Stimulated activated CD4-positive, alpha-beta T cell treated with anti-CD3 and anti-CD28 coated beads, TNF-alpha, amount 100 ng/mL, for 48 hours (primary cell): ENCODE measurements around the gene SNRPD2.
"Not testable (repeated sequence)": the region's sequence is repeated elsewhere in the genome, so short reads cannot be mapped to it uniquely, and the experiment has no call there.

Experiments used
- DNase-seq, 3 donors: peaks; one replicate each; pipeline ENCODE4 v3.0.0-alpha.2; 2020; ENCODE audit warnings: low read depth in 3 of 3

Gene SNRPD2

GRCh38 chr19:45691516-45692186 lies at the start of gene SNRPD2:
SNRPD2 (minus strand) TSS chr19:45691953; CDS start chr19:45691888, 65 bp downstream.
- peak; percentile 83 to 91 (median 86) for DNase-seq

GRCh38 chr19:45739498-45740439 lies 48.0 kb upstream of the SNRPD2 start:
- no peak for DNase-seq

DNA sequence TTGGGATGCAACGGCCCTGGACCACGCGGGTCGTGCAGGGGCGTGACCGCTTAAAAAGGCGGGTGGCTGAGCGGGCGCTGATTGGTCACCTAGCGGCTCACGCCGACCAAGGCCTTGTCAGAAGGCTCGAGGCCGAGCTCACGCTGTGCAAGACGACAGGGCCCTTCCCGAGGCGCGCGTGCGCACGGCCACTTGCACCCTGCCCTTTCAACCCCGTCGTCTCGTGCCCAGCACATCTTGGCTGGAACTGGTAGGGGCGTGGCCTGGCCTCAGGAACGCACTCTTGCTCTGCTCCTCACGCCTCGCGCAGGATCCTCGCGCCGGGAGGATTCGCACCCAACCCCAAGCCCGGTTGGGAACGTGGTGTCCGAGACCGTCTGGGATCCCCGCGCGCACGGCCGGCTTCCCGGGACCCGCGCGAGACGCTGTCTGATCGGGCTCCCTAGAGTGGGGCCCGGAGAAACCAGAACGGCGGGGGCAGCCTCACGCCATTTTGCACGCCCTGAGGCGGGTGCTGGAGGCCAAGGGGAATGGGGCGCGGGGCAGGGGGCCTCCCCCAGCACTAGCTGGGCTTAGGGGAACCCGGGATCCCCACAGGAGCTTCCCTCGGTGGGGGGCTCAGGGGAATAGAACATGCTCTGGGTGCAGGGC lies 41.5 kb upstream of the SNRPD2 start, which contains the start of gene MEIOSIN:
Gene MEIOSIN (plus strand): TSS at position 280 of the 651 bp plus-strand sequence. CDS start 1,938 bp downstream, outside the sequence.
- no peak for DNase-seq

GRCh38 chr19:45730368-45731288 lies 38.9 kb upstream of the SNRPD2 start, which contains the start of gene FBXO46:
FBXO46 (minus strand) TSS chr19:45730896; CDS start chr19:45713495, 17,401 bp downstream.
- DNase-seq, result peak; percentile 88 to 94 (median 88)

- DNase-seq, result no peak
These were observed 38.1 kb upstream of the SNRPD2 start for GRCh38 chr19:45729800-45730290.

GRCh38 chr19:45728683-45729082 lies 36.9 kb upstream of the SNRPD2 start:
- not testable (repeated sequence) for DNase-seq

DNA sequence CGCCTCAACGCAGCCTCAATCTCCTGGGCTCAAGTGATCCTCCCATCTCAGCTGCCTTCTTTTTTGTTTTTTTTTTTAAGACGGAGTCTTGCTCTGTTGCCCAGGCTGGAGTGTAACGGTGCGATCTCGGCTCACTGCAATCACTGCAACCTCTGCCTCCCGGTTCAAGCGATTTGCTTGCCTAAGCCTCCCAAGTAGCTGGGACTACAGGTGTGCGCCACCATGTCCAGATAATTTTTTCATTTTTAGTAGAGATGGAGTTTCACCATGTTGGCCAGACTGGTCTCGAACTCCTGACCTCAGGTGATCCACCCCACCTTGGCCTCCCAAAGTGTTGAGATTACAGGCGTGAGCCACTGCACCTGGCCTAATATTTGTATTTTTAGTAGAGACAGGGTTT lies 28.3 kb upstream of the SNRPD2 start:
- not testable (repeated sequence) for DNase-seq

DNA sequence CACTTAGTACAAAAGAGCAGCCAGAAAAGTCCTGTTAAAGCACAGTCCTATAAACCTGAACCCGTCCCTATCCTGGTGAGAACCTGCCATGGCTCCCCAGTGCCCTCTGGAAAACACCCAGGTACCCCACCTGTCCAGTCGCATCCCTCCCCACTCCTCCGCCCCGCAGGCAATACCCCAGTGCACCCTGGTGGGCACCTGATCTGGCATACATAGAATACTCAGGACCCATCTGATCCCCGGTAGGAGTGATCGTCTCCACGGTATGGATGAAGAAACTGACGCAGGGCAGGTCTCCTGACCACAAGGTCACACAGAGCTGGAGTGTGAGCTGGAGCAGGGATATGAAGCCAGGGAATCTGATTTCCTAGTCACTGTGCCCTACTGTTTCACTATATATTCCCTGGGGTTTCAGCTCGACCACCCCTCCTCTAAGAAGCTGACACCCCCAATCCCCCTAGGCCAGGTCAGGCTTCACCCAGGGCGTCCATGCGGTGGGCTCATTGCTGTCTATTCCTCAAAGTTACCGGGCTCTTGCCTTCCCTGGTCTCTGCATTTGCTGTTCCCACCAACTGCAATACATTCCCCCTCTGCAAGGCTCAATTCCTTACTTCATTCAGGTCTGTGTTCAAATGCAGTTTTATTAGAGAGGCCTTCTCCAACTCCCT lies 26.4 kb upstream of the SNRPD2 start:
- DNase-seq, result no peak

DNA sequence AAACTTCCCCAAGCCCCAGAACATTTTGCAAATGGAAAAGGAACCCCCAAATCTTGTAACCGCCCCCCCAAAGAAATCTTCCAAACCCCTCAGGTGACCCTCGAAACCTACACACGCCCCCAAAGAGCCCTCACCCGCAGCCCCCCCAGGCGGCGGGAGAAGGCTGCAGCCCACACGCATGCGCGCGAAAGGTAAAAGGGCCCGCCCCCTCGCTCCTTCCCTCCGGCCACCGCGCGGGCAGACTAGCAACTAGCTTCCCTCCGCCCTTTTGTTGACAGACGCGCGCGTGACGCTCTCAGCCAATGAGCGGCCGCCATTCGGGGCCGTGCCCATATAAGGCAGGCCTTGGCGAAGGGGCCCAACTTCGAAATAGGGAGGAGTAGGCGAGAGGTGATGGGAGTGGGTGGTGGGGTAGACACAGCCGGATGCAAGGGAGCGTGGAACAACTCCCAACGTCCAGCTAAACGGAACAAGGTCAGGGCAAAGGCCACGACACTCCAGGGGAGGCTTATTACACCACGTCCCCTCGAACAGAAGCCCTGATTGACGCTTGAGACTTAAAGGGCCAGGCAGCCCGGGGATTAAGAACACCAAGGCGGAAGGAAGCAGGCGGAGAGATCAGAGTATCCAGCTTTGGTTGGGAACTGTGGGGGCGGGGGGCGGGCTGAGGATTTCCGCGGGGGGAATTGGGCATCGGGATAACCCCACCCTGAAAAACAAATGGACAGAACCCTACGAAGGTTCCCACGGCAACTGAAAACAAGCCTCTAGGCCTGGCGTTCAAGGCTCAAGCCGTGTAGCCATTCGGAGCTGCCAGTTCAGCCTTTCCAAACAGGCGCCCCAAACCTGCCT lies 25.6 kb upstream of the SNRPD2 start:
- DNase-seq, result peak; percentile 93 to 98 (median 97)

- DNase-seq, result peak in 1 of 3 donors; percentile 22
These were observed 24.8 kb upstream of the SNRPD2 start for GRCh38 chr19:45716359-45717130.

GRCh38 chr19:45715139-45715538 lies 23.4 kb upstream of the SNRPD2 start:
- DNase-seq, result no peak

DNA sequence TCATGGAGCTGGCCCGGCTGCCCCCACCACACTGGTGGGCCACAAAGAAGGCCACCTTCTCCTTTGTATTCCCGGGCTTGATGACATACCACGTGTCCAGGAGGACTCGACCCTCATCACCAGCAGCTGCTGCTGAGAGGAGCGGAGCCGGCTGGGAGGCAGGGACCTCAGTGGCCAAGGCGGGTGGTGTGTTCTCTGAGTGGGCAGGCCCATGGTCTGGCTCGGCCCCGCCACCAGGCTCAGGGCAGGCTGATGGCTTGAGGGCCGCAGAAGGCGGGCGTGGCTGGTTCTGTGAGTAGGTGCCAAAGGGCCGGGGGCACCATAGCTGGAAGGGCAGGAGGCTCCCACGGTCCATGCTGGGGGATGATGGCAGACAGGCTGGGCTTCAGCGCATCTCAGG lies 21.4 kb upstream of the SNRPD2 start:
- DNase-seq, result no peak

DNA sequence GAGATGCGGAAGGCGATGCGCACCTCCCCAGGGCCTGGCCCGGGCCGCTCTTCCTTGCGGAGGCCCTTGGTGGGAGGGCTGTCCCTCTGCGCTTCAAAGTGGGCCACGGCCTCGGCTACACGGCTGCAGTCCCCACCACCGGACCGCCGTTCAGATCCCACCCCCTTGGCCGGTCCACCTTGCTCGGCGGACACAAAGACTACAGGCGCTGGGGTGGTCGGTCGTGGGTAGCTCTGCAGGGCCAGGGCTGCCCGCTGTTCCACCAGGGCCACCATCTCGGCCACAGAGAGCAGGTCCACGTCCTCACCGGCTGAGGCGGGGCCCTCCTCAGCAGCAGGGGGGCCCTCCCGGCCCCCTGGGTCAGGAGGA lies 20.9 kb upstream of the SNRPD2 start:
- no peak for DNase-seq

- DNase-seq, result no peak
These were observed 20.3 kb upstream of the SNRPD2 start for GRCh38 chr19:45711851-45712698.

DNA sequence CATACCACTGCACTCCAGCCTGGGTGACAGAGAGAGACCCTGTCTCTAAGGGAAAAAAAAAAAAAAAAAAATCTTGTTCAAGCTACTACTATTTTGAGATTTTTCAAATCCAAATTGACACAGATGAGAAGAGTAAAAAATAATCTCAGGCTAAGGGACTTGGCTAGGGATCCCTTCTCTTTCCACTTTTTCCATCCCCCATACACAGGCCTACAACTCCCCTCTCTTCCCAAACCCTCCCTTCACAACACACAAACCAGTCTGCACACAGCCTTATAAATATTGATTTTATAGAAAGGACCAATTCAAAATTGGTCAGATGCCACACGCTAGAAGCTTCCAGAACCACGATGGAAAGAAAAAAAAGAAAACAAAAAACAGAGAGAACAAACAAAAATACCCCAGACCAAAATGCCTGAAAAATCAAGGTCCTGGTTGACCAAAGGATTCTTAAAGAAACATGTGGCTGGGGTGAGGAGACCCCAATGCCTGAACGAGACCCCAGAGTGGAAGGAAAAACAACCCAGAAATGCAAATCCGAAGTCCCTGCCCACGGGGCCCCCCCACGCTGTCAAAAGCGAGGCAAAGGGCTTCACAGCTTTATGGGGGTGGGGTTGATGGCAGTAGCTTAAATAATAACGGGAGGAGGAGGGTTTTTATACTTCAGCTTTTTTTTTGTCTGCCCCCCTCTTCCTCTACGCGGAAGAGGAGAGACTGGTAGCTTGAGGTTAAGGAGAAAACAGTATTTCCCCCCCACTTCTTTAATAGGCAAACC lies 18.8 kb upstream of the SNRPD2 start:
- DNase-seq, result no peak

GRCh38 chr19:45705710-45706415 lies 14.1 kb upstream of the SNRPD2 start:
- DNase-seq, result no peak
